HG02798 (cell line): ENCODE data around the gene SLC9C1.

ENCODE experiments used
- ATAC-seq: cut with Tn5 transposase; IDR thresholded peaks from one replicate; pipeline ENCODE4 v1.9.1; 2021; ENCODE audit warnings: mild to moderate bottlenecking; ENCODE audit not compliant: unreplicated experiment, poor library complexity

Gene SLC9C1

GRCh38 chr3:112293368-112294321, at the start of gene SLC9C1:
Gene SLC9C1, minus strand, starts transcription at chr3:112294216. Its CDS starts 7,425 bp downstream, at chr3:112286791.
- peak; percentile 49 for ATAC-seq

- no peak for ATAC-seq
Measured at GRCh38 chr3:112341386-112341785, 47.4 kb upstream of the SLC9C1 start.

GRCh38 chr3:112339609-112340008, 45.6 kb upstream of the SLC9C1 start:
- no peak for ATAC-seq

- no peak for ATAC-seq
Measured at GRCh38 chr3:112339134-112339533, 45.1 kb upstream of the SLC9C1 start.

DNA sequence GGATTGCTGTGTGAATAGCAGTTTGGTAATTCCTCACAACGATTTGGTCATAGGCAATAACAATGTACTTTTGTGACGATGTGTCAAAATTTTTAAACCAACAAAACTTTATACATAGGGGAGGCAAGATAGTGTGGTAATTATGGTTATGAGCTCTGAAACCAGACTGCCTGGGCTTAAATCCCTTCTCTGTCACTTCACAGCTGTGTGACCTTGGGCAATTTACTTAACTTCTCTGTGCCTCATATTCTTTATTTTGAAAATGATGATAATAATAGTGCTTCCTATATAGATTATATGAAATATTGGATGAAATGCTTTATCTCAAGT, 44.7 kb upstream of the SLC9C1 start:
- no peak for ATAC-seq

DNA sequence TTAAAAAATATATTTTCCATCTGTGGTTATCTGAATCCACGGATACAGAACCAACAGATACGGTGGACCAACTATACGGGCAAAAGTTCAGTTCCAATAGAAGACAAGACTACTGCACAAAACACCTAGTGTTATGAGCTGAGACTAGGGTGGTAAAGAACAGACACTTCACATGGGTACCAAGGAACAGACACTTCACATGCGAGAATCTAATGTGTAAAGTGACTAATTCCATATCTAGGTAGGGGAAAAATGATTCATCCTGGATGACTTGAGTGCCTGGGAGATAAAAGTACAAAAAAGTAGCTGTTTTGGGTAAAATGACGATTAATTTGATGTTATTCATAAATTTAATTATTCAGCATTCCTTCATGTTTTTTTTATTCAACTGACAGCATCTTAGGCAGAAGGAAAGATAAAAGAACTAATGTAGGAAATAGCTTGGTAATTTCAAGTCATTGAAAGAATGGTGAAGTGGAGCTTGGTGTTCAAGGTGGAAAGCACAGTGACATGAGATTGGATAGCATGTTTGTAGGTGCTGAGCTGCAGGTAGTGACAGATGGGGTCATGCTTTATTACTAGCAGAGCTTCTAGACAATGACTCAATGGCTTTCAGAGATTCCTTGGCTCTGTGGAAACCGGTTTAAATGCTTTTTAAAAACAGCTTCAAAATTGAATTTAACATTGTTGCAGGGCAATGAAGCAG, 44.2 kb upstream of the SLC9C1 start:
- ATAC-seq = no peak

DNA sequence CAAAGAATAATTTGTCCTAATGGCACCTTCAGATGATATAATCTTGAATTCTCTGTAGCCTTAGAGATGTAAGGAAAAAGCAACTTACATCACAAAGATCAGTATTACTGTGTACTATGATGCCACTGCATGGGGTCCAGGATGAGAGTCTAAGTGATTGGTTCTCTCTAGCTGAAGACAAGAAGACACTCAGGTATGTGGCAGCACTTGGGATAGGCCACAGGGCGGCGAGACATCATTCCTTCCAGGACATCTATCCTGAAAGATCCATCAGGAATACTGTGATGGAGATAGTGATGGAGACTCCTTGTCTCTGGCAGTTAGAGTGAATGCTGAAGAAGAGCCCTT, 41.4 kb upstream of the SLC9C1 start:
- ATAC-seq = no peak

DNA sequence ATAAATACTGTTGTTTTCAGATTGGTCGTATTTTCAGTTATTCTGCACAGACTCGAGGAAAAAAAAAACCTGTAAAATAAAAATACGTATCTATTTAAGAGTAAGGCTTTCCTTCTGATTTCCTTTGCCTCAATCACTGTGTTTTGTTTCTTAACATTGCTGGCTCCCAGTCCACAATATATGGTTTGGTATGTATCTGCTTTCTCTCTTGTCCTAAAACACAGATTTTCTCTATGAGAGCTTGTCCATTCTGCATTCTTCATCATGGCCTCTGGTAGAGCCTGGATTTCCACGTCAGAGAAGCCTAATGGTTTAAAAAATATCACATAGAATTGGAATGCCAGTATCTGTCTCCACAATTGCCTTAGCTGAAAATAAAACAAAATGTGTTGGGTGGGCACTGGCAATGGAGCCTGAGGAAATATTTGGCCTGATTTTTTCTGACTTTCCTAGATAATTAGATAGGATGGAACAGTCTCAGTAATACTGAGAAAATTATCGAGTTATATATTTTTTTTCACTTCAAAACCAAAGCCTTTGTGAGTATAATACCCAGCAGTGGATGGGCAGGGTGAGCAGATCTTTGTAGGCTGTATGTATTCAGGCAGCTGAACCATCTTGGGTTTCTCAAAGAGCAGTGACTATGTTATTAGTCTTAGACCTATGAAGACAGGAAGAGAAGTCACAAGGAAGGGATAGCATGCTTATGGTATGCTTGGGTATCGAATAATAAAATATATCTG, 40.8 kb upstream of the SLC9C1 start:
- no peak for ATAC-seq

DNA sequence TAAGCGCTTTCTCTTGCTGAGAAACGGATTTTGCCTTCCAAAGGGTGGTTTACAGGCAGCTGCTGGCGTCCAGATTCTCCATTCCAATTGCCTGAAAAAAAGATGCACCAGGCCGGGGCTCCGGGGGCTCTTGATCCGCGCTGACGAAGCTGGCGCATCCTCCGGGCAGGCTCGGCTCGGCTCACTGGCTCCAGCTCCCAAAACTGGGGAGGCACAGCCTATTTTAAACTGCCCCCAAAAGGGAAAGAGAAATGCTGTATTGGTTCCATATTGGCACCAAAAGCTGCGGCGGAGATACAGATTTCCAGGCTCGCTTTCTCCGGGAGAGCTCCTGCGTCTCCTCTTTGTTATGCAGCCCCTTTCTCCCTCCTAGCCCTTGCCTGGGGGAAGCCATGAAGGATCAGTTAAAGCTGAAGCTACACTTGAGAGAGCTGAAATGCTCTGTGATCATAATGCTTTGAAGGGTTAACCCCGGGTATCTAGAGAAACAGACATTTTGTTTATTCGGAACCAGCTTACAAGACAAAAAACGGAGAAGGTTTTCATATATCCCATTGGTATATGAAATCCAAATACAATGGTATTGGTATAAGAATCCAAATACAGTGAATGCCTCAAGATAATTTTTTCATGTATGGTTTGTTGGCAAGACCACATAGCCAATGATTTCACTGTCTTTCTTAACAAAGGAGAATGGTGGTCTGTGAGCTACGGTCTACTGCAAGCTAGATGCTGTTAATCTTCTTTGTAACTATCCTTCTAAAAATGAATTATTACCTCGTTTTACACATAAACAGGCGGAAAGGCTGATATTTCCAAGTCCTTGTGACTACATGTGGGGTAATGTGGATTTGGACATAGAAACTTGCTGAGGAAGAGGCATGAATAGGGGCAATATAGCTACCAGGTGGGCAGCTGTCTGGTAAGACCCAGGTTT, 39.6 kb upstream of the SLC9C1 start:
- peak; percentile 50 for ATAC-seq

DNA sequence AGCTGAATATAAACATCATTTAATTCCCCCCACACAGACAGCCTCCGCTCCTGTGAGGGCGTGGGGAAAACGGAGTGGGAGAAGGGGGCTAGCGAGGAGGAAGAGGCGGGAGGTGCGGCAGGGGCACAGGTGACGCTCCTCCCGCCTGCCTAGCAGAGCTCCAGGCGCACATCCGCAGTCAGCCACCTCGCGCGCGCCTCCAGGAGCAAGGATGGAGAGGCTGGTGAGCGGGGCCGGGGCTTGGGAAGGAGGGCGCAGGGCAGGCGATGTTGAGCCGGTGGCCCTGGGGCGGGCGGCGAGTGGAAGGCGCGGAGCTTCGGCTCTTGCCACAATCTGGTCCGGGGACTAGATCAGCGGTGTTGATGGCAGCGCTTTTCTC, 39.0 kb upstream of the SLC9C1 start, which contains the start of gene CD200:
Gene CD200 (plus strand): TSS at position 155 of the 379 bp plus-strand sequence. CDS start 57 bp downstream, at position 212.
- peak; percentile 68 for ATAC-seq

GRCh38 chr3:112331851-112332250, 37.8 kb upstream of the SLC9C1 start:
- ATAC-seq = no peak

- ATAC-seq = peak; percentile 97
Measured at GRCh38 chr3:112327371-112327951, 33.4 kb upstream of the SLC9C1 start.

- no peak for ATAC-seq
Measured at GRCh38 chr3:112321867-112322652, 28.0 kb upstream of the SLC9C1 start.

GRCh38 chr3:112320691-112321090, 26.7 kb upstream of the SLC9C1 start:
- no peak for ATAC-seq

GRCh38 chr3:112319516-112320276, 25.7 kb upstream of the SLC9C1 start:
- no peak for ATAC-seq

DNA sequence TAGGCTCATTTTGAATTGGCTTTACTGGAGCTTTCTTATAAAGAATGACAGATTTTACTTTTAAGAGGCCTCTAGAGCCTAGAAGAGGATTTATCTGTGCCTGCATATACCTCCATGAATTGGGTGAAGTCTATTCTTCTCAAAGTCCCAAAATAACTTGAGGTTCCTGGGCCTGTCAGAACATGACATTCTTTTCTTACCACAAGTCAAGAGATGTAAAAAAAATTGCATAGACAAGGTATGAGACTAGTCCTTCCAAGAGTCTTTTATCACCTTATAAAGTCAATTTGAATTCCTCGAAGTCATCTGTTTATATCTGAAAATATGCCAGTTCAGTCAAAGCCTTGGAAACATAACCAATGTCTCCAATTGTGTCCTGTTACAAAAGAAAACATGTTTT, 21.8 kb upstream of the SLC9C1 start:
- no peak for ATAC-seq

DNA sequence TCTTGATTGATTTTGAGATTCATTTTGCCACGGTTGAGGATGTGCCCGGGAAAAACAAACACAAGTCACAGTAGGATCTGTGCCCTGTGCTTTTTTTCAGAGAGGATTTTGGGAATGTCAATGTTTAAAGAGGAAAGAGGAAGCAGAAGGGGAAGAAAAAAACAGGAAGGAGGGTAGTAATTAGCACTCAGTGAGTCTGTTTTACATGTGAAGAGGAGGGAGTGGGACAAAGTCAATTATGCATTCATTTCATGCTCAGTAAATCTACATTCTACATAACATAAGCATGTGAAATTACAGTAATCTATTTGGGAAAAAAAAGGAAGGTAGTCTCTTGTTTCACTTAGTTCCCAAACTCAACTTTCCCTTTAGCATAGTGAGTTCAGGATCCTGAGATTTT, 20.6 kb upstream of the SLC9C1 start:
- no peak for ATAC-seq
